B cell (primary cell): ENCODE measurements around the gene PIGR.

Experiments
- EZH2 ChIP-seq: IDR thresholded peaks from 2 replicates; pipeline ENCODE4 v1.6.1; 2012; ENCODE audit warnings: borderline replicate concordance, low read depth, mild to moderate bottlenecking, moderate library complexity, low read length; ENCODE audit not compliant: insufficient read depth, poor library complexity, severe bottlenecking
- TF ChIP-seq, protein P1 (sequence below): fragments of 200-600 bp; IDR thresholded peaks from one replicate; pipeline ENCODE4 v1.8.0; 2022; ENCODE audit warnings: antibody characterized with exemption, mild to moderate bottlenecking

DNA sequence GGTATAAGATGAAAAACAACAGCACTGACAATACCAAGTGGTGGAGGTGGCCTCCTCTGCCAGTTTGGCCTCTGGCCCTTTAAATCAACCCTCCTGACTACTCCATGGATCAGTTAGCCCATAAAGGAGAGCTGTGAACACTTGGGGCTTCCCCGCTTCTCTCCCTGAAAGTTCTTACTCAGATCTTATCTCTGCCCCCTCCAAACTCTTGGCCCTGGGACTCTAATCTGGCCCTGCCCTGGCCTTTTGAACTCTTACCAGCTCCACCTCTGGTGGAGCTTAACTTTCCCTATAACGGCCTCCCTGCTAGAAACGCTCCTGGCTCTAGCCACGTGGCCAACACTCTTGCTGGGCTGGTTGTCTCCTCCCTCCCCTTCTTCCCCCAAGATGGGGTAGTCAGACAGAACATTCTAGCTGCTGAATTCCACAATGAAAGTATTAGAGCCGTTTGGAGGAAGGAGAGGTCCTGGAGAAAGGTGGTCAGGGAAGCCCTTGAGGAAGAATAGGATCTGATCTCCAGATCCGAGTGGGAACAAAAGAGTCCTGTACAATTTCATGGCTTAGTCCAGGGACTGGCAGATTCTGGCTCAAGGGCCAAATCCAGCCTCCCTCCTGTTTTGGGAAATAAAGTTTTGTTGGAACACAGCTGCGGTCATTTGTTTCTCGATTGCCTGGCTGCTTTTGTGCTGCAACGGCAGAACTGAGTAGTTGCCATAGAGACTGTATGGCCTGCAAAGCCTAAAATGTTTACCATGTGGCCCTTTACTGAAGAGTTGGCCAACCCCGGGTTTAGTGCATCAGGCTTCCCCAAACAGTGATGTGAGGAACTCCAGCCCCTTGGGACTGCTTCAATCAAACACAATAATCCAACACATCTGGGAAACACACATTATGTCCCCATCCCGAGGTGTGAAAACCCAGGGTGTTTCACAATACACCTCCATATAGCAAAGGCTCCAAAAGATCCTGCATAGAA is 9.5 kb upstream of the PIGR start:
- TF ChIP-seq, protein P1, sequence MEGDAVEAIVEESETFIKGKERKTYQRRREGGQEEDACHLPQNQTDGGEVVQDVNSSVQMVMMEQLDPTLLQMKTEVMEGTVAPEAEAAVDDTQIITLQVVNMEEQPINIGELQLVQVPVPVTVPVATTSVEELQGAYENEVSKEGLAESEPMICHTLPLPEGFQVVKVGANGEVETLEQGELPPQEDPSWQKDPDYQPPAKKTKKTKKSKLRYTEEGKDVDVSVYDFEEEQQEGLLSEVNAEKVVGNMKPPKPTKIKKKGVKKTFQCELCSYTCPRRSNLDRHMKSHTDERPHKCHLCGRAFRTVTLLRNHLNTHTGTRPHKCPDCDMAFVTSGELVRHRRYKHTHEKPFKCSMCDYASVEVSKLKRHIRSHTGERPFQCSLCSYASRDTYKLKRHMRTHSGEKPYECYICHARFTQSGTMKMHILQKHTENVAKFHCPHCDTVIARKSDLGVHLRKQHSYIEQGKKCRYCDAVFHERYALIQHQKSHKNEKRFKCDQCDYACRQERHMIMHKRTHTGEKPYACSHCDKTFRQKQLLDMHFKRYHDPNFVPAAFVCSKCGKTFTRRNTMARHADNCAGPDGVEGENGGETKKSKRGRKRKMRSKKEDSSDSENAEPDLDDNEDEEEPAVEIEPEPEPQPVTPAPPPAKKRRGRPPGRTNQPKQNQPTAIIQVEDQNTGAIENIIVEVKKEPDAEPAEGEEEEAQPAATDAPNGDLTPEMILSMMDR = no peak
- TF ChIP-seq EZH2 = no peak
